Liver (tissue), 9 donors: Measurements from ENCODE around the gene CRAMP1. TPM values are rescaled to one million over a fixed set of nuclear protein-coding genes. Genes with fewer than 3 reads are reported as not detected.

Source experiments
- DNase-seq: peaks from one replicate; pipeline ENCODE4 v3.0.0-alpha.2; 2017; ENCODE audit warnings: low spot score
- H3K27ac ChIP-seq, 2 donors: one replicate each; pipeline ENCODE4 v1.7.0; 2013; ENCODE audit warnings: inconsistent platforms in 2 of 2, low read length in 2 of 2, control low read depth in 1 of 2, low read depth in 1 of 2, mild to moderate bottlenecking in 1 of 2
- H3K27me3 ChIP-seq, 4 donors: one replicate each; pipeline versions ENCODE4 v1.6.1 to v1.7.0; 2013; ENCODE audit warnings: low read length in 3 of 4, inconsistent platforms in 1 of 4, mild to moderate bottlenecking in 1 of 4, moderate library complexity in 1 of 4; ENCODE audit not compliant: control insufficient read depth in 4 of 4, insufficient read depth in 4 of 4
- H3K36me3 ChIP-seq, 4 donors: one replicate each; pipeline versions ENCODE4 v1.6.1 to v1.7.0; 2013; ENCODE audit warnings: low read length in 3 of 4, mild to moderate bottlenecking in 3 of 4, low read depth in 1 of 4, moderate library complexity in 1 of 4; ENCODE audit not compliant: control insufficient read depth in 4 of 4, insufficient read depth in 3 of 4
- H3K4me1 ChIP-seq, 4 donors: one replicate each; pipeline versions ENCODE4 v1.6.1 to v1.7.0; 2013; ENCODE audit warnings: low read length in 3 of 4, mild to moderate bottlenecking in 3 of 4, moderate library complexity in 1 of 4; ENCODE audit not compliant: control insufficient read depth in 4 of 4, insufficient read depth in 4 of 4
- H3K4me3 ChIP-seq, 3 donors: one replicate each; pipeline versions ENCODE4 v1.6.1 to v1.7.0; 2013; ENCODE audit warnings: low read length in 3 of 3, control low read depth in 1 of 3, low read depth in 1 of 3, mild to moderate bottlenecking in 1 of 3
- H3K9ac ChIP-seq, 2 donors: one replicate each; pipeline ENCODE4 v1.7.0; 2013; ENCODE audit warnings: low read length in 2 of 2, mild to moderate bottlenecking in 2 of 2, moderate library complexity in 2 of 2, control low read depth in 1 of 2, low read depth in 1 of 2
- H3K9me3 ChIP-seq, 4 donors: one replicate each; pipeline versions ENCODE4 v1.6.1 to v1.7.0; 2013; ENCODE audit warnings: low read length in 3 of 4; ENCODE audit not compliant: control insufficient read depth in 4 of 4
- ATF3 ChIP-seq: IDR thresholded peaks from 2 replicates; pipeline ENCODE4 v1.6.1; 2016; ENCODE audit warnings: antibody characterized with exemption
- EGR1 ChIP-seq, 2 donors: IDR thresholded peaks; 2 replicates each; pipeline ENCODE4 v1.6.1; 2016 to 2018; ENCODE audit warnings: antibody characterized with exemption in 2 of 2, low read depth in 2 of 2
- FOXA1 ChIP-seq: IDR thresholded peaks from 2 replicates; pipeline ENCODE4 v1.6.1; 2016; ENCODE audit warnings: antibody characterized with exemption
- FOXA2 ChIP-seq: IDR thresholded peaks from 2 replicates; pipeline ENCODE4 v1.6.1; 2016; ENCODE audit warnings: antibody characterized with exemption
- GABPA ChIP-seq, 2 donors: IDR thresholded peaks in 1 of 2; conservative IDR thresholded peaks in 1 of 2; 2 replicates each; pipeline ENCODE4 v1.6.1; 2016; ENCODE audit warnings: antibody characterized with exemption in 2 of 2, mild to moderate bottlenecking in 1 of 2, moderate library complexity in 1 of 2
- HNF4A ChIP-seq, 2 donors: conservative IDR thresholded peaks; 2 replicates each; pipeline ENCODE4 v1.6.1; 2016; ENCODE audit warnings: antibody characterized with exemption in 2 of 2, mild to moderate bottlenecking in 2 of 2
- JUND ChIP-seq, 2 donors: IDR thresholded peaks; 2 replicates each; pipeline ENCODE4 v1.6.1; 2016; ENCODE audit warnings: antibody characterized with exemption in 2 of 2
- NR2F2 ChIP-seq: IDR thresholded peaks from 2 replicates; pipeline ENCODE4 v1.6.1; 2016; ENCODE audit warnings: antibody characterized with exemption
- RAD21 ChIP-seq, 2 donors: IDR thresholded peaks; 2 replicates each; pipeline ENCODE4 v1.6.1; 2016; ENCODE audit warnings: antibody characterized with exemption in 2 of 2, mild to moderate bottlenecking in 2 of 2
- SP1 ChIP-seq: IDR thresholded peaks from 2 replicates; pipeline ENCODE4 v1.6.1; 2018; ENCODE audit warnings: antibody characterized with exemption, mild to moderate bottlenecking
- TAF1 ChIP-seq: conservative IDR thresholded peaks from 2 replicates; pipeline ENCODE4 v1.6.1; 2016; ENCODE audit warnings: antibody characterized with exemption, mild to moderate bottlenecking
- YY1 ChIP-seq: IDR thresholded peaks from 2 replicates; pipeline ENCODE4 v1.6.1; 2016; ENCODE audit warnings: antibody characterized with exemption, mild to moderate bottlenecking
- WGBS: extraction: QIAGEN DNeasy Blood & Tissue Kit; methylation state at CpG from one replicate; pipeline ENCODE4 v1.1.7; 2013; 5-methylcytosine and 5-hydroxymethylcytosine counted together
- polyA plus RNA-seq, 2 donors: library from polyadenylated mRNA; stranded (reverse) in 1 of 2; unstranded in 1 of 2; fragments of 200-250 nt in 1 of 2; fragments of >200 nt in 1 of 2; fragmentation: Nextera tagmentation in 1 of 2; extraction: Ambion mirVana in 1 of 2; gene quantifications; one replicate each; pipeline versions ENCODE4 v1.2.1 to v1.2.3, GENCODE V29; 2013 to 2015
- total RNA-seq, 2 donors: library from RNA; depleted of rRNA; stranded (reverse); fragments of >200 nt; gene quantifications; one replicate each; pipeline ENCODE4 v1.2.3, GENCODE V29; 2014
- TF ChIP-seq, protein P1 (sequence below): IDR thresholded peaks from 2 replicates; pipeline ENCODE4 v1.6.1; 2016; ENCODE audit warnings: antibody characterized with exemption
- TF ChIP-seq, protein P2 (sequence below): fragments of 150-350 bp; IDR thresholded peaks from 2 replicates; pipeline ENCODE4 v1.5.1; 2017; ENCODE audit warnings: improper control_type of control experiment, low read depth, low read length; ENCODE audit not compliant: missing input control
- TF ChIP-seq, protein P3 (sequence below): IDR thresholded peaks from 2 replicates; pipeline ENCODE4 v1.6.1; 2016; ENCODE audit warnings: antibody characterized with exemption, mild to moderate bottlenecking
- donor health status: healthy.
- donor health status: healthy.
- donor health status: healthy.
- donor health status: healthy.
- donor health status: healthy.

The CRAMP1 gene
- total and polyA plus RNA-seq, 4 donors = 1.1 to 6.4 (median 4.2) TPM

DNA sequence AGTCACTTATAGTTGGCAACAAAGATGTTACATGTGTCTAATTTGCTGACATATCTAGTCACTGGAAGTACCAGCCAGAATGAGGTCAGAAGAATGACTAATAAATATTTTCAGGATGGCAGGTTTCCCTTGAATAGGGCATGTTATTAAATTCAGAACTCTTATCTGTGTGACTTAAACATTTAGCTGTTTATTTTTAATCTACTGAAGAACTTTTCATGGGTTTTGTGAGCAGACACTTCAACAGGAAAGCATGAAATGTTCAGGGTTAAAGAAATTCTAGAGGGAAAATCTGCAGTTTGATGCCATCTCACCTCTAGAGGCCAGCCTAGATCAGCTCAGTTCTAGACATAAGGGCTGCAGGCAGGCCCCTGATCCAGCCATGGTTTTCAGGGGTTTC lies 79.1 kb downstream of the CRAMP1 start:
- H3K27ac ChIP-seq = no peak overlapping the region
- peaks cover 13 to 45% (median 28%) of the 10 kb centered on the region in 4 donors for H3K36me3 ChIP-seq
- no peak overlapping the region for H3K9ac ChIP-seq
- H3K9me3 ChIP-seq = no peaks in the 10 kb centered on the region
- peaks cover 0 to 9% (median 6%) of the 10 kb centered on the region in 4 donors for H3K4me1 ChIP-seq
- TF ChIP-seq FOXA1 (no peak), SP1 (no peak), ATF3 (no peak), EGR1 (IDR thresholded peaks at IDR 0.05; ENCODE audit: low read depth in 2 of 2) (no peak), TAF1 (no peak), GABPA (IDR thresholded peaks at IDR 0.05 in 1 of 2, conservative IDR thresholded peaks at IDR 0.05 in 1 of 2) (no peak), JUND (IDR thresholded peaks at IDR 0.05) (no peak), RAD21 (IDR thresholded peaks at IDR 0.05) (no peak), NR2F2 (no peak), FOXA2 (no peak), HNF4A (conservative IDR thresholded peaks at IDR 0.05) (no peak)
- TF ChIP-seq, protein P1, sequence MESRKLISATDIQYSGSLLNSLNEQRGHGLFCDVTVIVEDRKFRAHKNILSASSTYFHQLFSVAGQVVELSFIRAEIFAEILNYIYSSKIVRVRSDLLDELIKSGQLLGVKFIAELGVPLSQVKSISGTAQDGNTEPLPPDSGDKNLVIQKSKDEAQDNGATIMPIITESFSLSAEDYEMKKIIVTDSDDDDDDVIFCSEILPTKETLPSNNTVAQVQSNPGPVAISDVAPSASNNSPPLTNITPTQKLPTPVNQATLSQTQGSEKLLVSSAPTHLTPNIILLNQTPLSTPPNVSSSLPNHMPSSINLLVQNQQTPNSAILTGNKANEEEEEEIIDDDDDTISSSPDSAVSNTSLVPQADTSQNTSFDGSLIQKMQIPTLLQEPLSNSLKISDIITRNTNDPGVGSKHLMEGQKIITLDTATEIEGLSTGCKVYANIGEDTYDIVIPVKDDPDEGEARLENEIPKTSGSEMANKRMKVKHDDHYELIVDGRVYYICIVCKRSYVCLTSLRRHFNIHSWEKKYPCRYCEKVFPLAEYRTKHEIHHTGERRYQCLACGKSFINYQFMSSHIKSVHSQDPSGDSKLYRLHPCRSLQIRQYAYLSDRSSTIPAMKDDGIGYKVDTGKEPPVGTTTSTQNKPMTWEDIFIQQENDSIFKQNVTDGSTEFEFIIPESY = no peak
- TF ChIP-seq, protein P2, sequence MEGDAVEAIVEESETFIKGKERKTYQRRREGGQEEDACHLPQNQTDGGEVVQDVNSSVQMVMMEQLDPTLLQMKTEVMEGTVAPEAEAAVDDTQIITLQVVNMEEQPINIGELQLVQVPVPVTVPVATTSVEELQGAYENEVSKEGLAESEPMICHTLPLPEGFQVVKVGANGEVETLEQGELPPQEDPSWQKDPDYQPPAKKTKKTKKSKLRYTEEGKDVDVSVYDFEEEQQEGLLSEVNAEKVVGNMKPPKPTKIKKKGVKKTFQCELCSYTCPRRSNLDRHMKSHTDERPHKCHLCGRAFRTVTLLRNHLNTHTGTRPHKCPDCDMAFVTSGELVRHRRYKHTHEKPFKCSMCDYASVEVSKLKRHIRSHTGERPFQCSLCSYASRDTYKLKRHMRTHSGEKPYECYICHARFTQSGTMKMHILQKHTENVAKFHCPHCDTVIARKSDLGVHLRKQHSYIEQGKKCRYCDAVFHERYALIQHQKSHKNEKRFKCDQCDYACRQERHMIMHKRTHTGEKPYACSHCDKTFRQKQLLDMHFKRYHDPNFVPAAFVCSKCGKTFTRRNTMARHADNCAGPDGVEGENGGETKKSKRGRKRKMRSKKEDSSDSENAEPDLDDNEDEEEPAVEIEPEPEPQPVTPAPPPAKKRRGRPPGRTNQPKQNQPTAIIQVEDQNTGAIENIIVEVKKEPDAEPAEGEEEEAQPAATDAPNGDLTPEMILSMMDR = no peak
- TF ChIP-seq, protein P3, sequence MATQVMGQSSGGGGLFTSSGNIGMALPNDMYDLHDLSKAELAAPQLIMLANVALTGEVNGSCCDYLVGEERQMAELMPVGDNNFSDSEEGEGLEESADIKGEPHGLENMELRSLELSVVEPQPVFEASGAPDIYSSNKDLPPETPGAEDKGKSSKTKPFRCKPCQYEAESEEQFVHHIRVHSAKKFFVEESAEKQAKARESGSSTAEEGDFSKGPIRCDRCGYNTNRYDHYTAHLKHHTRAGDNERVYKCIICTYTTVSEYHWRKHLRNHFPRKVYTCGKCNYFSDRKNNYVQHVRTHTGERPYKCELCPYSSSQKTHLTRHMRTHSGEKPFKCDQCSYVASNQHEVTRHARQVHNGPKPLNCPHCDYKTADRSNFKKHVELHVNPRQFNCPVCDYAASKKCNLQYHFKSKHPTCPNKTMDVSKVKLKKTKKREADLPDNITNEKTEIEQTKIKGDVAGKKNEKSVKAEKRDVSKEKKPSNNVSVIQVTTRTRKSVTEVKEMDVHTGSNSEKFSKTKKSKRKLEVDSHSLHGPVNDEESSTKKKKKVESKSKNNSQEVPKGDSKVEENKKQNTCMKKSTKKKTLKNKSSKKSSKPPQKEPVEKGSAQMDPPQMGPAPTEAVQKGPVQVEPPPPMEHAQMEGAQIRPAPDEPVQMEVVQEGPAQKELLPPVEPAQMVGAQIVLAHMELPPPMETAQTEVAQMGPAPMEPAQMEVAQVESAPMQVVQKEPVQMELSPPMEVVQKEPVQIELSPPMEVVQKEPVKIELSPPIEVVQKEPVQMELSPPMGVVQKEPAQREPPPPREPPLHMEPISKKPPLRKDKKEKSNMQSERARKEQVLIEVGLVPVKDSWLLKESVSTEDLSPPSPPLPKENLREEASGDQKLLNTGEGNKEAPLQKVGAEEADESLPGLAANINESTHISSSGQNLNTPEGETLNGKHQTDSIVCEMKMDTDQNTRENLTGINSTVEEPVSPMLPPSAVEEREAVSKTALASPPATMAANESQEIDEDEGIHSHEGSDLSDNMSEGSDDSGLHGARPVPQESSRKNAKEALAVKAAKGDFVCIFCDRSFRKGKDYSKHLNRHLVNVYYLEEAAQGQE = no peak
- no peak for DNase-seq
- no peak overlapping the region for H3K4me3 ChIP-seq
- no peaks in the 10 kb centered on the region for H3K27me3 ChIP-seq

- TF ChIP-seq NR2F2 = no peak
- TF ChIP-seq FOXA1 = no peak
- no peak for TF ChIP-seq EGR1 (IDR thresholded peaks at IDR 0.05; ENCODE audit: low read depth in 2 of 2)
- TF ChIP-seq YY1 = no peak
- Histone ChIP-seq H3K36me3 (peaks cover 13 to 45% (median 26%) of the 10 kb centered on the region in 4 donors), H3K27ac (no peak overlapping the region), H3K9me3 (no peaks in the 10 kb centered on the region), H3K4me1 (peaks cover 0 to 9% (median 6%) of the 10 kb centered on the region in 4 donors), H3K9ac (no peak overlapping the region), H3K27me3 (no peaks in the 10 kb centered on the region), H3K4me3 (no peak overlapping the region)
- WGBS = 97% methylated on average over 21 of the region's 21 CpGs
- DNase-seq = no peak
Observed at GRCh38 chr16:1691956-1692355, 79.8 kb downstream of the CRAMP1 start.
